ENCODE measurements around the gene NPEPPS.
"Not testable (repeated sequence)": the region's sequence is repeated elsewhere in the genome, so short reads cannot be mapped to it uniquely, and the experiment has no call there.

Gene NPEPPS

DNA sequence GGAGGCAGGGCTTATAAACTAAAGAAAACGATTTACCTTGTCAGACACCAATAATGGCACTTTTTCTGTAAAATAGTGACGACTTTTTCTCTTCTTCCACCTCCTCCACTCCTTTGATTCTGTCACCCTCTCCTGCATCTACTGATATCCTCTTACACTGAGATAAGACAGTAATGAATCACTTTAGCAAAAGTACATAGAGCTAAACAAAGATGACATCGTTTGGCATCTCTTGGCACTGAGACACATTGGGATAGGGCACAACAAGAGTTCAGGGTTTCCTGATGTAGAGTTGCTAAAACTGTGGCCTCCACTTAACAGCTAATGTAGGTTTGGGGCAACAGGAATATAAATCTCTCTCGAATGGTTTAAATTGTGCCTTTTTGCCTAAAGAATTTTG, 10.6 kb upstream of the NPEPPS start:
- H3K4me1 ChIP-seq (ENCODE audit: control insufficient read depth, insufficient read depth, low read length) = not testable (repeated sequence)

DNA sequence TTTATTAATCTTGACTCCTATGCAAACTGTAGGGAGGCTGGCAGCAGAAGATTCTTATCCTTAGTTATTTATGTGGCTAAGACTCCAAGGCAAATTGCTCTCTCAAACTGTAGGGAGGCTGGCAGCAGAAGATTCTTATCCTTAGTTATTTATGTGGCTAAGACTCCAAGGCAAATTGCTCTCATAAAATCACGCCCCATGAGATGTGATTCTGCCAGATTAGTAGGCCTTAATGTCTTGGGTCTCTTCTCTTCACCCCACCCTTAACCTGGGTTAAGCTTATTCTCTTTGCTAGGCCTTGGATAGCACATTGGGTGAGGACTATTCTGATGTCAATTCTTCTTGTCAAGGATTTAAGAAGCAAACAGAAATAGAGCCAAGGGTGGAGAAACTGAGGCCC, 9.5 kb upstream of the NPEPPS start:
- not testable (repeated sequence) for H3K4me3 ChIP-seq (ENCODE audit: low read length); H3K36me3 ChIP-seq (ENCODE audit: control insufficient read depth, insufficient read depth, low read length); H3K4me1 ChIP-seq (ENCODE audit: control insufficient read depth, insufficient read depth, low read length); H3K9ac ChIP-seq (ENCODE audit: low read length); H3K9me3 ChIP-seq (ENCODE audit: control insufficient read depth, low read length); H3K27me3 ChIP-seq (ENCODE audit: control insufficient read depth, insufficient read depth, low read length)

More for the DNA sequence above, 10.6 kb upstream of the NPEPPS start:
- not testable (repeated sequence) for H3K36me3 ChIP-seq (ENCODE audit: control insufficient read depth, insufficient read depth, low read length); H3K4me3 ChIP-seq (ENCODE audit: low read length); H3K27me3 ChIP-seq (ENCODE audit: control insufficient read depth, insufficient read depth, low read length); H3K9ac ChIP-seq (ENCODE audit: low read length); H3K9me3 ChIP-seq (ENCODE audit: control insufficient read depth, low read length)

DNA sequence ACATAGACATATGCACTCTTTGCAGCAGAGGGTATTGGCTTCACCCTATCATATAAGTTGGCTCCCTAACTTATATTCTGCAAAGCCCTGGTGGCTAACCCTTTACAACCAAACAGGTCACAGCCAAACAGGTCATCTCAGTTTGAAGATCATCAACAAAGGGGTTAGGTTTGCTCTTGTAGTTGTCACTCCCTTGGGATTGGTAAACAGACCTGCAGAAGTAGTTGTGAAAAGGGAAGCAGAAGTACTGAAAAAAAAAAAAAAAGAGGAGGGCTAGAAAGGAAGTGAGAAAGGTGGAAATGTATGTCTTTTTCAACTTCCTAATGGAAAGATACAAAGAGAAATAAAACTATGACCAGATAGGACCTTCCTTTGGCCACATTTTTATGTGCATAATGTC, 8.6 kb upstream of the NPEPPS start:
- not testable (repeated sequence) for H3K4me3 ChIP-seq (ENCODE audit: low read length); H3K27me3 ChIP-seq (ENCODE audit: control insufficient read depth, insufficient read depth, low read length); H3K4me1 ChIP-seq (ENCODE audit: control insufficient read depth, insufficient read depth, low read length); H3K36me3 ChIP-seq (ENCODE audit: control insufficient read depth, insufficient read depth, low read length); H3K9ac ChIP-seq (ENCODE audit: low read length); H3K9me3 ChIP-seq (ENCODE audit: control insufficient read depth, low read length)

DNA sequence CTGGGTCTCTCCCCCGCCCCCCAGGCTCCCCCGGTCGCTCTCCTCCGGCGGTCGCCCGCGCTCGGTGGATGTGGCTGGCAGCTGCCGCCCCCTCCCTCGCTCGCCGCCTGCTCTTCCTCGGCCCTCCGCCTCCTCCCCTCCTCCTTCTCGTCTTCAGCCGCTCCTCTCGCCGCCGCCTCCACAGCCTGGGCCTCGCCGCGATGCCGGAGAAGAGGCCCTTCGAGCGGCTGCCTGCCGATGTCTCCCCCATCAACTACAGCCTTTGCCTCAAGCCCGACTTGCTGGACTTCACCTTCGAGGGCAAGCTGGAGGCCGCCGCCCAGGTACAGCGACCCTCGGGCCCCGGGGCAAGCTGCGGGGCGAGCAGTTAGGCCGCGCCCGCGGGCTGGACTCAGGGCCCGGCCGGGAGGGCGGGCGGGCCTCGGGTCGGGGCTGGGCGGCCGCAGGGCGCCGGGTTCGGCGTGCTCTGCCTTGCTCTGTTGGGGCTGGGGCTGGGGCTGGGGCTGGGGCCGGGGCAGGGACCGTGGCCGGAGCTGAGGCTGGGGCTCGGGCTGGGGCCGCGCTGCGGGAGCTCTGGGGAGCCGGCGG, 419 bp downstream of the NPEPPS start:
- H3K27me3 ChIP-seq (ENCODE audit: control insufficient read depth, insufficient read depth, low read length); H3K36me3 ChIP-seq (ENCODE audit: control insufficient read depth, insufficient read depth, low read length); H3K9me3 ChIP-seq (ENCODE audit: control insufficient read depth, low read length); H3K9ac ChIP-seq (ENCODE audit: low read length); H3K4me3 ChIP-seq (ENCODE audit: low read length); H3K4me1 ChIP-seq (ENCODE audit: control insufficient read depth, insufficient read depth, low read length): not testable (repeated sequence)

DNA sequence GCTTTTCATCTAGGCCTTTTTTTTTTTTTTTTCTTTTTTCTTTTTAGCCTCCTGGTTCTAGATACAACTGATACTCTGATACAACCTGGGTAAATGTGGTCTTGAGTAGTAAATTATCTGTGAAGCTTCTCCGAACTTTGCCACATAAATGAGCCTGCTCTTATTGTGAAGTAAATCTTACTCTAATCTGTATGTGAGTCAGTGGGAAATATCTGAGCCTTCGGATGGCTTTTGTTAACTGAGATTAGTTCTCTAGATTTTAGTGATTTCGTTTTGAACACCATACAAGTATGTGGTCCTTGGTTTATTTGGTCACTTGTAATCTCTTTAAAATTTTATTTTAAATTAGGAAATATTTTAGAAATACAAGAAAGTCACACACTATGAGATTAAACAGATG, 8.2 kb downstream of the NPEPPS start:
- not testable (repeated sequence) for H3K4me1 ChIP-seq (ENCODE audit: control insufficient read depth, insufficient read depth, low read length); H3K4me3 ChIP-seq (ENCODE audit: low read length); H3K36me3 ChIP-seq (ENCODE audit: control insufficient read depth, insufficient read depth, low read length); H3K27me3 ChIP-seq (ENCODE audit: control insufficient read depth, insufficient read depth, low read length); H3K9ac ChIP-seq (ENCODE audit: low read length); H3K9me3 ChIP-seq (ENCODE audit: control insufficient read depth, low read length)

DNA sequence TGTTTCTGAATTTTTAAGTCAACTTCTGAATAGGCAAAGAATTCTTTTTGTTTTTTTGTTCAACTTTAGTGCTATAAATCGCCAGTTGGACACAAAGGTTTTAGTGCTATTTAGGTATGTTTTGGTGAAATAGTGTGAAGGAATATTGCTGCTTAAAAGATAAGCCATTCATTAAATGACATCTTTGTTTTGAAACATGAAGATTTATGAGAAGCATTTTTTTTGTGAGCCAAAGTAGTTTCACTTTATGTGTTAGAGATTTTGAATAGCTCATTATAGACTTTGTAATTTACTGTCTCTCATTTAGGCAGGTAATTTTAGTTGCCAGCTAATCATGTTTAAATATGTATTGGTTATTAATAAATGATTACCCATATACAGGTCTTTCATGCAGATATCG, 10.8 kb downstream of the NPEPPS start:
- not testable (repeated sequence) for H3K9ac ChIP-seq (ENCODE audit: low read length); H3K36me3 ChIP-seq (ENCODE audit: control insufficient read depth, insufficient read depth, low read length); H3K27me3 ChIP-seq (ENCODE audit: control insufficient read depth, insufficient read depth, low read length); H3K9me3 ChIP-seq (ENCODE audit: control insufficient read depth, low read length); H3K4me3 ChIP-seq (ENCODE audit: low read length); H3K4me1 ChIP-seq (ENCODE audit: control insufficient read depth, insufficient read depth, low read length)

DNA sequence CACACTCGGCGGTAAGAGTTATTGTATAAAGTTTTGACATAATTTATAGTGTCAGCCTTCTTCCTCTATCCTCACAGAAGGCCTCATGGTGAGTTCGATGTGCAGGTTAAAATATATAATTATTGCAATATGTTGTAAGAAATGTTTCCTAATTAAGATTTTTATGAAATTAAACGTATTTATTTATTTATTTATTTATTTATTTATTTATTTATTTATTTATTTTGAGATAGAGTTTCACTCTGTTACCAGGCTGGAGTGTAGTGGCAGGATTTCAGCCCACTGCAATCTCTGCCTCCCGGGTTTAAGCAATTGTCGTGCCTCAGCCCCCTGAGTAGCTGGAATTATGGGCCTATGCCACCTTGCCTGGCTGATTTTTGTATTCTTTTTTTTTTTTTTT, 13.4 kb downstream of the NPEPPS start:
- H3K27me3 ChIP-seq (ENCODE audit: control insufficient read depth, insufficient read depth, low read length); H3K4me3 ChIP-seq (ENCODE audit: low read length); H3K36me3 ChIP-seq (ENCODE audit: control insufficient read depth, insufficient read depth, low read length); H3K4me1 ChIP-seq (ENCODE audit: control insufficient read depth, insufficient read depth, low read length); H3K9ac ChIP-seq (ENCODE audit: low read length); H3K9me3 ChIP-seq (ENCODE audit: control insufficient read depth, low read length): not testable (repeated sequence)

DNA sequence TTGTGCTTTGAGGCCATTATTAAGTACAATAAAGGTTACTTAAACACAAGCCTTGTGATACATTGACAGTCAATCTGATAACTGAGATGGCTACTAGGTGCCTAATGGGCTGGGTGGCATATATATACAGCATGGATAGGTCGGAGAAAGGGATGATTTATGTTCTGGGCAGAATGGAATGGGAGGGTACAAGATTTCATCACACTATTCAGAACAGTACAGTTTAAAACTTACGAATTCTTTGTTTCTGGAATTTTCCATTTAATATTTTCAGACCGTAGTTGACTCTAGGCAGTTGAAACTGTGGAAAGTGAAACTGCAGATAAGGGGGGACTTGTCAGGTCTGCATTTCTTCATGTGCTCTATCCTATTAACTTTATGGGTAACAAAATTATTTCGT, 23.8 kb downstream of the NPEPPS start:
- H3K27me3 ChIP-seq (ENCODE audit: control insufficient read depth, insufficient read depth, low read length); H3K4me3 ChIP-seq (ENCODE audit: low read length); H3K4me1 ChIP-seq (ENCODE audit: control insufficient read depth, insufficient read depth, low read length); H3K9ac ChIP-seq (ENCODE audit: low read length); H3K9me3 ChIP-seq (ENCODE audit: control insufficient read depth, low read length); H3K36me3 ChIP-seq (ENCODE audit: control insufficient read depth, insufficient read depth, low read length): not testable (repeated sequence)

DNA sequence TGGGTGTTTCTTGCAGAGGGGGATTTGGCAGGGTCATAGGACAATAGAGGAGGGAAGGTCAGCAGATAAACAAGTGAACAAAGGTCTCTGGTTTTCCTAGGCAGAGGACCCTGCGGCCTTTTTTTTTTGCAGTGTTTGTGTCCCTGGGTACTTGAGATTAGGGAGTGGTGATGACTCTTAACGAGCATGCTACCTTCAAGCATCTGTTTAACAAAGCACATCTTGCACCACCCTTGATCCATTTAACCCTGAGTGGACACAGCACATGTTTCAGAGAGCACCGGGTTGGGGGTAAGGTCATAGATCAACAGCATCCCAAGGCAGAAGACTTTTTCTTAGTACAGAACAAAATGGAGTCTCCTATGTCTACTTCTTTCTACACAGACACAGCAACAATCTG, 25.2 kb downstream of the NPEPPS start:
- H3K4me3 ChIP-seq (ENCODE audit: low read length); H3K36me3 ChIP-seq (ENCODE audit: control insufficient read depth, insufficient read depth, low read length); H3K27me3 ChIP-seq (ENCODE audit: control insufficient read depth, insufficient read depth, low read length); H3K9ac ChIP-seq (ENCODE audit: low read length); H3K9me3 ChIP-seq (ENCODE audit: control insufficient read depth, low read length); H3K4me1 ChIP-seq (ENCODE audit: control insufficient read depth, insufficient read depth, low read length): not testable (repeated sequence)

DNA sequence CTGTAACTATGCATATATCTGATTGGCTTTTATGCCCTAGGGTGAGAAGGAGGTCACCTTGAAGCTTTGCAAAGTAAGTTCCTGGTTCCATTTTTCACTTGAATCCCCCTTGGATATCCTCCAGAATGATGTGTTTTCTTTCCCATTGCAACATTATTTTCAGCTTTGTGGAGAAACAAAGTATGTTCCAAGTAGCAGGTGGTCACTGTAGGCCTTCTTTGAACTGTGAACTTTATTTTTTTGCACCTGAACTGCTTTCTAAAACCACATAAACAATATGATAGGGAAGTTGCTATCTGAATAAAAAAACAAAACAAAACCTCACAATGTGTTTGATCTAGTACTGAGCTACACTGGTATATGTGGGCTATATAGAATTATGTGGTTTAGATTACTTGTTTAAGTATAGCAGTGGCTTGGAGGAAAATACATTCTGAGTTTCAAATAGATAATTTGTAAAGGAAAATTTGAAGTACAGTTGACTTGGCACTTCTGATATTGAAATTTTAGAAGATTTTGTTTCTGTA, 29.7 kb downstream of the NPEPPS start:
- not testable (repeated sequence) for H3K36me3 ChIP-seq (ENCODE audit: control insufficient read depth, insufficient read depth, low read length); H3K27me3 ChIP-seq (ENCODE audit: control insufficient read depth, insufficient read depth, low read length); H3K4me3 ChIP-seq (ENCODE audit: low read length); H3K4me1 ChIP-seq (ENCODE audit: control insufficient read depth, insufficient read depth, low read length); H3K9ac ChIP-seq (ENCODE audit: low read length); H3K9me3 ChIP-seq (ENCODE audit: control insufficient read depth, low read length)

DNA sequence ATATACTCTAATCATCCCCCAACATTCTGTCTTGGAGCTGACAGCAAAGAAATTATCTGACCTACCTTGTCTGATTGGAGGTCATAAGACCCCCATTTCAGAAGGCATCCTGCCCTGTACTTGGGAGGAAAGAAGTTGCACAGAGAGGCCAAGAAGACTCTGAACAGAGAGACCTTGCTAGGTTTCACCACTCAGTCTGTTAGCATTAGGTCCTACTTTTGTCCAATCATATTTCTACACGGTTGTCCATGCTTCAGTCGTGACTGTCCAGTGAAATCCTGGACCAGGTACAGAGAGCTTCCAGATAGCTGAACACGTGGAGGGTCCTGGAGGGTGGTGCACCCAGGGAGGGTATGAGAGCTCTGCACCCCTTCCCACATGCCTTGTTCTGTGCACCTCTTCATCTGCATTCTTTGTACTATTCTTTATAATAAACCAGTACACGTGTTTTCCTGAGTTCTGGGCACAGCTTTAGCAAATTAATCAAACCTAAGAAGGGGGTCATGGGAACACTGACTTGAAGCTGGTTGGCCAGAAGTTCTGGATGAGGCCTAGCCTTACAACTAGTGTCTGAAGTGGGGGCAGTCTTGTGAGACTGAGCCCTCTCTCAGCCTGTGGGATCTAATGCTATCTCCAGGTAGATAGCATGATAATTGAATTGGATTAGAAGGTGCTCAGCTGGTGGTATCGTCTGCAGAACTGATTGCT, 30.9 kb downstream of the NPEPPS start:
- H3K9me3 ChIP-seq (ENCODE audit: control insufficient read depth, low read length); H3K9ac ChIP-seq (ENCODE audit: low read length); H3K4me3 ChIP-seq (ENCODE audit: low read length); H3K4me1 ChIP-seq (ENCODE audit: control insufficient read depth, insufficient read depth, low read length); H3K27me3 ChIP-seq (ENCODE audit: control insufficient read depth, insufficient read depth, low read length); H3K36me3 ChIP-seq (ENCODE audit: control insufficient read depth, insufficient read depth, low read length): not testable (repeated sequence)

DNA sequence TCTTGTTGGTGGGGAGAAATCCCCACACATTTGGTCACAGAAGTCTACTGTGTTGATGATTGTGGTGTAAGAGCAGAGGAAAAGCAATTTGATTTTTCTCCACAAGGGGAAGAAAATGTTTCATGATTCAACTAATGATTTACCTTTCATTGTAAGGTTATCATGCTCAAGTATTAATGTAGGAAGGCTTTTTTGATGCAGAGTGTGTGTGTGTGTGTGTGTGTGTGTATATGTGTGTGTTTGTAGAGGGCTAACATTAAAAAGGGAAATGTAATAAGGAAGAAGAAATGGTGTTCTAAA, 31.4 kb downstream of the NPEPPS start:
- H3K4me3 ChIP-seq (ENCODE audit: low read length); H3K4me1 ChIP-seq (ENCODE audit: control insufficient read depth, insufficient read depth, low read length); H3K36me3 ChIP-seq (ENCODE audit: control insufficient read depth, insufficient read depth, low read length): not testable (repeated sequence)

DNA sequence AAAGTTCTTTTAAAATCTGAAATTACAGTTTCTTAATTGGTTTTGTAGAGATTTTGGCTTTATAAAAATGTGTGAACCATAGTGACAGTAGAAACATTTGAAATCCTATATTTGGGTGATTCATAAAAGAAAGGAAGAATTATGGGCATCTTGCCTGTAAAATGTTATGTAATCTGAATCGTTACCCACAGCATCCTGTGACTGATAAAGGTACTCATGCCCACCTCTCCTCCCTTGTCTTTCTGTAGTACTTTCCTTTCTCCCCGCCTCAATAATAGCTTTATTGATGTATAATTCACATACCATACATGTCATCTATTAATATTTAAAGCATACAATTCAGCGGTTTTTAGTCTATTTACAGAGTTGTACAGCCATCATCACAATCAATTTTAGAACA, 36.4 kb downstream of the NPEPPS start:
- H3K4me3 ChIP-seq (ENCODE audit: low read length); H3K4me1 ChIP-seq (ENCODE audit: control insufficient read depth, insufficient read depth, low read length); H3K9me3 ChIP-seq (ENCODE audit: control insufficient read depth, low read length); H3K27me3 ChIP-seq (ENCODE audit: control insufficient read depth, insufficient read depth, low read length); H3K36me3 ChIP-seq (ENCODE audit: control insufficient read depth, insufficient read depth, low read length); H3K9ac ChIP-seq (ENCODE audit: low read length): not testable (repeated sequence)

More for the DNA sequence above, 31.4 kb downstream of the NPEPPS start:
- not testable (repeated sequence) for H3K27me3 ChIP-seq (ENCODE audit: control insufficient read depth, insufficient read depth, low read length); H3K9ac ChIP-seq (ENCODE audit: low read length); H3K9me3 ChIP-seq (ENCODE audit: control insufficient read depth, low read length)
